T-helper 1 cell treated with Interleukin-12 subunit alpha and Interleukin-12 subunit beta and Interleukin-4 antibody, amounts not matched to agents 30 μg/mL and 1 μg/mL, for 36 hours (primary cell): Measurements from ENCODE around the gene PTPN18.

ENCODE experiments used
- H3K27ac Mint-ChIP-seq: one replicate; pipeline ENCODE4 v1.8.0; 2021; ENCODE audit warnings: mild to moderate bottlenecking, mixed read lengths
- H3K27me3 Mint-ChIP-seq: one replicate; pipeline ENCODE4 v1.8.0; 2021; ENCODE audit warnings: low read depth, mixed read lengths
- H3K36me3 Mint-ChIP-seq: one replicate; pipeline ENCODE4 v1.8.0; 2021; ENCODE audit warnings: low read depth, mixed read lengths
- H3K4me1 Mint-ChIP-seq: one replicate; pipeline ENCODE4 v1.8.0; 2021; ENCODE audit warnings: low read depth, mixed read lengths
- H3K4me3 Mint-ChIP-seq: one replicate; pipeline ENCODE4 v1.8.0; 2021; ENCODE audit warnings: mild to moderate bottlenecking, moderate library complexity, mixed read lengths
- H3K9me3 Mint-ChIP-seq: one replicate; pipeline ENCODE4 v1.8.0; 2021; ENCODE audit warnings: mixed read lengths

PTPN18 gene

GRCh38 chr2:130335226-130335625 lies 20.6 kb upstream of the PTPN18 start:
- H3K27me3 Mint-ChIP-seq, result peaks cover 29% of the 10 kb centered on the region
- H3K27ac Mint-ChIP-seq, result no peak overlapping the region
- H3K9me3 Mint-ChIP-seq, result no peaks in the 10 kb centered on the region
- H3K4me3 Mint-ChIP-seq, result no peak overlapping the region
- peaks cover 14% of the 10 kb centered on the region for H3K36me3 Mint-ChIP-seq
- peaks cover 7% of the 10 kb centered on the region for H3K4me1 Mint-ChIP-seq

- peaks cover 16% of the 10 kb centered on the region for H3K36me3 Mint-ChIP-seq
- H3K4me1 Mint-ChIP-seq, result peaks cover 14% of the 10 kb centered on the region
- no peaks in the 10 kb centered on the region for H3K9me3 Mint-ChIP-seq
- H3K27ac Mint-ChIP-seq, result no peak overlapping the region
- no peak overlapping the region for H3K4me3 Mint-ChIP-seq
- H3K27me3 Mint-ChIP-seq, result peaks cover 21% of the 10 kb centered on the region
Observed at GRCh38 chr2:130336150-130336876, 19.5 kb upstream of the PTPN18 start.

GRCh38 chr2:130336877-130337734 lies 18.8 kb upstream of the PTPN18 start:
- Mint-ChIP-seq H3K27me3 (peaks cover 17% of the 10 kb centered on the region), H3K4me3 (peak overlapping the region; percentile 2), H3K9me3 (no peaks in the 10 kb centered on the region), H3K27ac (peak overlapping the region; percentile 57), H3K4me1 (peaks cover 19% of the 10 kb centered on the region), H3K36me3 (peaks cover 19% of the 10 kb centered on the region)

GRCh38 chr2:130337735-130338325 lies 18.0 kb upstream of the PTPN18 start:
- no peak overlapping the region for H3K4me3 Mint-ChIP-seq

GRCh38 chr2:130338793-130339345 lies 17.0 kb upstream of the PTPN18 start:
- H3K27ac Mint-ChIP-seq, result no peak overlapping the region
- H3K27me3 Mint-ChIP-seq, result peaks cover 7% of the 10 kb centered on the region
- H3K36me3 Mint-ChIP-seq, result peaks cover 21% of the 10 kb centered on the region
- no peaks in the 10 kb centered on the region for H3K9me3 Mint-ChIP-seq
- H3K4me3 Mint-ChIP-seq, result no peak overlapping the region
- H3K4me1 Mint-ChIP-seq, result peaks cover 20% of the 10 kb centered on the region

More at GRCh38 chr2:130337735-130338325, 18.0 kb upstream of the PTPN18 start:
- Mint-ChIP-seq H3K27ac (no peak overlapping the region), H3K4me1 (peaks cover 18% of the 10 kb centered on the region), H3K9me3 (no peaks in the 10 kb centered on the region), H3K27me3 (peaks cover 12% of the 10 kb centered on the region), H3K36me3 (peaks cover 21% of the 10 kb centered on the region)

GRCh38 chr2:130339885-130340745 lies 15.7 kb upstream of the PTPN18 start:
- H3K27me3 Mint-ChIP-seq, result no peaks in the 10 kb centered on the region
- H3K4me3 Mint-ChIP-seq, result no peak overlapping the region
- peaks cover 22% of the 10 kb centered on the region for H3K4me1 Mint-ChIP-seq
- H3K9me3 Mint-ChIP-seq, result no peaks in the 10 kb centered on the region
- H3K36me3 Mint-ChIP-seq, result peaks cover 26% of the 10 kb centered on the region
- no peak overlapping the region for H3K27ac Mint-ChIP-seq

- no peaks in the 10 kb centered on the region for H3K27me3 Mint-ChIP-seq
- peak overlapping the region; percentile 100 for H3K4me3 Mint-ChIP-seq
- H3K36me3 Mint-ChIP-seq, result peaks cover 38% of the 10 kb centered on the region
- peak overlapping the region; percentile 99 for H3K27ac Mint-ChIP-seq
- no peaks in the 10 kb centered on the region for H3K9me3 Mint-ChIP-seq
- H3K4me1 Mint-ChIP-seq, result peaks cover 22% of the 10 kb centered on the region
Observed at GRCh38 chr2:130341562-130342019, 14.3 kb upstream of the PTPN18 start.

- Mint-ChIP-seq H3K27ac (peak overlapping the region; percentile 99), H3K27me3 (no peaks in the 10 kb centered on the region), H3K9me3 (no peaks in the 10 kb centered on the region), H3K36me3 (peaks cover 42% of the 10 kb centered on the region), H3K4me3 (peak overlapping the region; percentile 100), H3K4me1 (peaks cover 22% of the 10 kb centered on the region)
Observed at GRCh38 chr2:130342020-130342532, 13.8 kb upstream of the PTPN18 start.

- H3K36me3 Mint-ChIP-seq, result peaks cover 46% of the 10 kb centered on the region
- no peaks in the 10 kb centered on the region for H3K9me3 Mint-ChIP-seq
- no peaks in the 10 kb centered on the region for H3K27me3 Mint-ChIP-seq
- peaks cover 22% of the 10 kb centered on the region for H3K4me1 Mint-ChIP-seq
- H3K27ac Mint-ChIP-seq, result peak within 1 kb of the TSS; percentile 99
- peak within 1 kb of the TSS; percentile 100 for H3K4me3 Mint-ChIP-seq
Observed at GRCh38 chr2:130342533-130343275, 13.2 kb upstream of the PTPN18 start, which contains the start of gene IMP4. Gene IMP4, plus strand, starts transcription at chr2:130342897. Its CDS starts 36 bp downstream, at chr2:130342933.

- Mint-ChIP-seq H3K4me1 (peaks cover 22% of the 10 kb centered on the region), H3K36me3 (peaks cover 48% of the 10 kb centered on the region), H3K27me3 (no peaks in the 10 kb centered on the region), H3K4me3 (peak overlapping the region; percentile 44), H3K9me3 (no peaks in the 10 kb centered on the region), H3K27ac (no peak overlapping the region)
Observed at GRCh38 chr2:130344578-130344977, 11.3 kb upstream of the PTPN18 start.

GRCh38 chr2:130345091-130345490 lies 10.8 kb upstream of the PTPN18 start:
- H3K4me3 Mint-ChIP-seq, result peak overlapping the region; percentile 44
- peaks cover 43% of the 10 kb centered on the region for H3K36me3 Mint-ChIP-seq

GRCh38 chr2:130345611-130346010 lies 10.2 kb upstream of the PTPN18 start:
- Mint-ChIP-seq H3K27me3 (no peaks in the 10 kb centered on the region), H3K4me3 (no peak overlapping the region), H3K36me3 (peaks cover 39% of the 10 kb centered on the region), H3K9me3 (no peaks in the 10 kb centered on the region), H3K4me1 (peaks cover 17% of the 10 kb centered on the region), H3K27ac (no peak overlapping the region)

More at GRCh38 chr2:130345091-130345490, 10.8 kb upstream of the PTPN18 start:
- Mint-ChIP-seq H3K27ac (no peak overlapping the region), H3K27me3 (no peaks in the 10 kb centered on the region), H3K9me3 (no peaks in the 10 kb centered on the region), H3K4me1 (peaks cover 21% of the 10 kb centered on the region)
